ENCODE data around the gene TMEM11. TPM values are rescaled to one million over a fixed set of nuclear protein-coding genes. Genes with fewer than 3 reads are reported as not detected.

Gene TMEM11
- total and polyA plus RNA-seq, 2 of the 8 experiments (the other 6 are each of a cell fraction or from before 2014, with no cell fraction given) = 33.3 to 90.4 TPM

GRCh38 chr17:21201874-21202273, 12.1 kb downstream of the TMEM11 start (continued):
- TF ChIP-seq CHD7 (IDR thresholded peaks at IDR 0.05; ENCODE audit: insufficient replicate concordance, low read length) = no peak
- TF ChIP-seq SP2 (IDR thresholded peaks at IDR 0.05; ENCODE audit: low read length) = no peak
- no peak for TF ChIP-seq RXRA (IDR thresholded peaks at IDR 0.05; ENCODE audit: insufficient read depth, low read depth, low read length)
- TF ChIP-seq CEBPB (IDR thresholded peaks at IDR 0.05; ENCODE audit: low read depth, low read length) = no peak
- no peak for TF ChIP-seq CHD2 (IDR thresholded peaks at IDR 0.05; ENCODE audit: low read length)
- TF ChIP-seq NRF1 (IDR thresholded peaks at IDR 0.05; ENCODE audit: low read depth, low read length) = no peak
- no peak for TF ChIP-seq SRF (IDR thresholded peaks at IDR 0.05; ENCODE audit: low read depth, low read length)
- TF ChIP-seq TCF12 (IDR thresholded peaks at IDR 0.05; ENCODE audit: low read depth, low read length) = no peak

All from H1 (cell line).